ENCODE data around the gene OR52E2.
"Not testable (repeated sequence)": the region's sequence is repeated elsewhere in the genome, so short reads cannot be mapped to it uniquely, and the experiment has no call there.

The OR52E2 gene

GRCh38 chr11:5058679-5059078, 748 bp downstream of the OR52E2 start:
- H3K4me1 ChIP-seq (ENCODE audit: control insufficient read depth, insufficient read depth, low read length); H3K9ac ChIP-seq (ENCODE audit: low read length); H3K9me3 ChIP-seq (ENCODE audit: control insufficient read depth, low read length); H3K27me3 ChIP-seq (ENCODE audit: control insufficient read depth, insufficient read depth, low read length); H3K36me3 ChIP-seq (ENCODE audit: control insufficient read depth, insufficient read depth, low read length); H3K4me3 ChIP-seq (ENCODE audit: low read length): not testable (repeated sequence)

- no peaks in the 10 kb centered on the region for H3K4me1 ChIP-seq (ENCODE audit: control insufficient read depth, insufficient read depth, low read length)
- H3K36me3 ChIP-seq (ENCODE audit: control insufficient read depth, insufficient read depth, low read length): no peaks in the 10 kb centered on the region
- H3K4me3 ChIP-seq (ENCODE audit: low read length): no peak overlapping the region
- no peaks in the 10 kb centered on the region for H3K9me3 ChIP-seq (ENCODE audit: control insufficient read depth, low read length)
- H3K27me3 ChIP-seq (ENCODE audit: control insufficient read depth, insufficient read depth, low read length): no peaks in the 10 kb centered on the region
- no peak overlapping the region for H3K9ac ChIP-seq (ENCODE audit: low read length)
Observed at GRCh38 chr11:5046754-5047330, 12.6 kb downstream of the OR52E2 start.

- H3K36me3 ChIP-seq (ENCODE audit: control insufficient read depth, insufficient read depth, low read length): no peaks in the 10 kb centered on the region
- no peaks in the 10 kb centered on the region for H3K9me3 ChIP-seq (ENCODE audit: control insufficient read depth, low read length)
- no peak within 1 kb of the TSS for H3K9ac ChIP-seq (ENCODE audit: low read length)
- H3K27me3 ChIP-seq (ENCODE audit: control insufficient read depth, insufficient read depth, low read length): no peaks in the 10 kb centered on the region
- H3K4me1 ChIP-seq (ENCODE audit: control insufficient read depth, insufficient read depth, low read length): no peaks in the 10 kb centered on the region
- H3K4me3 ChIP-seq (ENCODE audit: low read length): no peak within 1 kb of the TSS
Observed at GRCh38 chr11:5046226-5046625, 13.2 kb downstream of the OR52E2 start, which contains the start of gene OR52J3. OR52J3 (plus strand) TSS chr11:5046526; CDS start chr11:5046526, 0 bp downstream.

- H3K4me1 ChIP-seq (ENCODE audit: control insufficient read depth, insufficient read depth, low read length): no peaks in the 10 kb centered on the region
- no peaks in the 10 kb centered on the region for H3K9me3 ChIP-seq (ENCODE audit: control insufficient read depth, low read length)
Observed at GRCh38 chr11:5043380-5043779, 16.0 kb downstream of the OR52E2 start.

GRCh38 chr11:5042091-5042490, 17.3 kb downstream of the OR52E2 start:
- no peak overlapping the region for H3K4me3 ChIP-seq (ENCODE audit: low read length)
- H3K36me3 ChIP-seq (ENCODE audit: control insufficient read depth, insufficient read depth, low read length): no peaks in the 10 kb centered on the region
- no peaks in the 10 kb centered on the region for H3K9me3 ChIP-seq (ENCODE audit: control insufficient read depth, low read length)
- no peak overlapping the region for H3K9ac ChIP-seq (ENCODE audit: low read length)
- no peaks in the 10 kb centered on the region for H3K4me1 ChIP-seq (ENCODE audit: control insufficient read depth, insufficient read depth, low read length)
- no peaks in the 10 kb centered on the region for H3K27me3 ChIP-seq (ENCODE audit: control insufficient read depth, insufficient read depth, low read length)

More at GRCh38 chr11:5043380-5043779, 16.0 kb downstream of the OR52E2 start:
- Histone ChIP-seq H3K4me3 (ENCODE audit: low read length) (no peak overlapping the region), H3K27me3 (ENCODE audit: control insufficient read depth, insufficient read depth, low read length) (no peaks in the 10 kb centered on the region), H3K36me3 (ENCODE audit: control insufficient read depth, insufficient read depth, low read length) (no peaks in the 10 kb centered on the region), H3K9ac (ENCODE audit: low read length) (no peak overlapping the region)

- no peak overlapping the region for H3K9ac ChIP-seq (ENCODE audit: low read length)
- no peaks in the 10 kb centered on the region for H3K4me1 ChIP-seq (ENCODE audit: control insufficient read depth, insufficient read depth, low read length)
- no peak overlapping the region for H3K4me3 ChIP-seq (ENCODE audit: low read length)
- H3K27me3 ChIP-seq (ENCODE audit: control insufficient read depth, insufficient read depth, low read length): no peaks in the 10 kb centered on the region
- no peaks in the 10 kb centered on the region for H3K36me3 ChIP-seq (ENCODE audit: control insufficient read depth, insufficient read depth, low read length)
- no peaks in the 10 kb centered on the region for H3K9me3 ChIP-seq (ENCODE audit: control insufficient read depth, low read length)
Observed at GRCh38 chr11:5040876-5041275, 18.6 kb downstream of the OR52E2 start.

- no peaks in the 10 kb centered on the region for H3K36me3 ChIP-seq (ENCODE audit: control insufficient read depth, insufficient read depth, low read length)
- H3K9me3 ChIP-seq (ENCODE audit: control insufficient read depth, low read length): no peaks in the 10 kb centered on the region
- no peaks in the 10 kb centered on the region for H3K4me1 ChIP-seq (ENCODE audit: control insufficient read depth, insufficient read depth, low read length)
- H3K27me3 ChIP-seq (ENCODE audit: control insufficient read depth, insufficient read depth, low read length): no peaks in the 10 kb centered on the region
- no peak overlapping the region for H3K9ac ChIP-seq (ENCODE audit: low read length)
- H3K4me3 ChIP-seq (ENCODE audit: low read length): no peak overlapping the region
Observed at GRCh38 chr11:5038341-5038740, 21.1 kb downstream of the OR52E2 start.

- H3K4me1 ChIP-seq (ENCODE audit: control insufficient read depth, insufficient read depth, low read length): no peaks in the 10 kb centered on the region
- H3K27me3 ChIP-seq (ENCODE audit: control insufficient read depth, insufficient read depth, low read length): no peaks in the 10 kb centered on the region
Observed at GRCh38 chr11:5037926-5038325, 21.5 kb downstream of the OR52E2 start.

GRCh38 chr11:5036669-5037068, 22.8 kb downstream of the OR52E2 start:
- Histone ChIP-seq H3K4me3 (ENCODE audit: low read length) (no peak overlapping the region), H3K9ac (ENCODE audit: low read length) (no peak overlapping the region), H3K36me3 (ENCODE audit: control insufficient read depth, insufficient read depth, low read length) (no peaks in the 10 kb centered on the region), H3K27me3 (ENCODE audit: control insufficient read depth, insufficient read depth, low read length) (no peaks in the 10 kb centered on the region), H3K9me3 (ENCODE audit: control insufficient read depth, low read length) (no peaks in the 10 kb centered on the region), H3K4me1 (ENCODE audit: control insufficient read depth, insufficient read depth, low read length) (no peaks in the 10 kb centered on the region)

More at GRCh38 chr11:5037926-5038325, 21.5 kb downstream of the OR52E2 start:
- Histone ChIP-seq H3K9ac (ENCODE audit: low read length) (no peak overlapping the region), H3K36me3 (ENCODE audit: control insufficient read depth, insufficient read depth, low read length) (no peaks in the 10 kb centered on the region), H3K4me3 (ENCODE audit: low read length) (no peak overlapping the region), H3K9me3 (ENCODE audit: control insufficient read depth, low read length) (no peaks in the 10 kb centered on the region)

- no peaks in the 10 kb centered on the region for H3K9me3 ChIP-seq (ENCODE audit: control insufficient read depth, low read length)
- H3K36me3 ChIP-seq (ENCODE audit: control insufficient read depth, insufficient read depth, low read length): no peaks in the 10 kb centered on the region
Observed at GRCh38 chr11:5021996-5022395, 37.4 kb downstream of the OR52E2 start.

GRCh38 chr11:5013012-5013411, 46.4 kb downstream of the OR52E2 start:
- Histone ChIP-seq H3K4me1 (ENCODE audit: control insufficient read depth, insufficient read depth, low read length) (no peaks in the 10 kb centered on the region), H3K27me3 (ENCODE audit: control insufficient read depth, insufficient read depth, low read length) (no peaks in the 10 kb centered on the region), H3K9me3 (ENCODE audit: control insufficient read depth, low read length) (no peaks in the 10 kb centered on the region), H3K4me3 (ENCODE audit: low read length) (no peak overlapping the region), H3K36me3 (ENCODE audit: control insufficient read depth, insufficient read depth, low read length) (no peaks in the 10 kb centered on the region), H3K9ac (ENCODE audit: low read length) (no peak overlapping the region)

More at GRCh38 chr11:5021996-5022395, 37.4 kb downstream of the OR52E2 start:
- no peaks in the 10 kb centered on the region for H3K4me1 ChIP-seq (ENCODE audit: control insufficient read depth, insufficient read depth, low read length)
- no peak overlapping the region for H3K9ac ChIP-seq (ENCODE audit: low read length)
- no peak overlapping the region for H3K4me3 ChIP-seq (ENCODE audit: low read length)
- no peaks in the 10 kb centered on the region for H3K27me3 ChIP-seq (ENCODE audit: control insufficient read depth, insufficient read depth, low read length)

GRCh38 chr11:5011254-5011653, 48.2 kb downstream of the OR52E2 start:
- no peak overlapping the region for H3K9ac ChIP-seq (ENCODE audit: low read length)
- H3K4me3 ChIP-seq (ENCODE audit: low read length): no peak overlapping the region
- H3K27me3 ChIP-seq (ENCODE audit: control insufficient read depth, insufficient read depth, low read length): no peaks in the 10 kb centered on the region
- H3K4me1 ChIP-seq (ENCODE audit: control insufficient read depth, insufficient read depth, low read length): no peaks in the 10 kb centered on the region
- no peaks in the 10 kb centered on the region for H3K9me3 ChIP-seq (ENCODE audit: control insufficient read depth, low read length)
- no peaks in the 10 kb centered on the region for H3K36me3 ChIP-seq (ENCODE audit: control insufficient read depth, insufficient read depth, low read length)

Measured in mucosa of stomach (tissue), 1 donor.